ENCODE results near the gene EEF1AKMT3.
A peak's percentile ranks its signal among the peaks of the same experiment; 100 is the strongest.

Gene EEF1AKMT3

GRCh38 chr12:57765698-57766463 is 6.5 kb upstream of the EEF1AKMT3 start:
- H3K4me3 ChIP-seq (ENCODE audit: low read depth, low read length) = peak overlapping the region; percentile 9
- DNase-seq (ENCODE audit: low read depth) = no peak
- in situ Hi-C loops (cut with HindIII; ENCODE audit: low sequenced_read_pairs) = no loop called here
- TF ChIP-seq CTCF (IDR thresholded peaks at IDR 0.05; ENCODE audit: low read depth, low read length, missing control alignments) = no peak

GRCh38 chr12:57766464-57767304 is 5.7 kb upstream of the EEF1AKMT3 start, which contains the start of gene CYP27B1:
CYP27B1 (minus strand) TSS chr12:57767078; CDS start chr12:57767041, 37 bp downstream.
- in situ Hi-C loops (cut with HindIII; ENCODE audit: low sequenced_read_pairs) = no loop called here
- peak within 1 kb of the TSS; percentile 9 for H3K4me3 ChIP-seq (ENCODE audit: low read depth, low read length)
- no peak for TF ChIP-seq CTCF (IDR thresholded peaks at IDR 0.05; ENCODE audit: low read depth, low read length, missing control alignments)
- no peak for DNase-seq (ENCODE audit: low read depth)

GRCh38 chr12:57767305-57767698 is 5.1 kb upstream of the EEF1AKMT3 start:
- in situ Hi-C loops (cut with HindIII; ENCODE audit: low sequenced_read_pairs) = no loop called here
- DNase-seq (ENCODE audit: low read depth) = no peak
- no peak overlapping the region for H3K4me3 ChIP-seq (ENCODE audit: low read depth, low read length)
- TF ChIP-seq CTCF (IDR thresholded peaks at IDR 0.05; ENCODE audit: low read depth, low read length, missing control alignments) = no peak

- in situ Hi-C loops (cut with HindIII; ENCODE audit: low sequenced_read_pairs) = no loop called here
- no peak overlapping the region for H3K4me3 ChIP-seq (ENCODE audit: low read depth, low read length)
- DNase-seq (ENCODE audit: low read depth) = no peak
- TF ChIP-seq CTCF (IDR thresholded peaks at IDR 0.05; ENCODE audit: low read depth, low read length, missing control alignments) = no peak
Measured at GRCh38 chr12:57767876-57768275, 4.5 kb upstream of the EEF1AKMT3 start.

GRCh38 chr12:57769594-57769993 is 2.8 kb upstream of the EEF1AKMT3 start:
- TF ChIP-seq CTCF (IDR thresholded peaks at IDR 0.05; ENCODE audit: low read depth, low read length, missing control alignments) = no peak
- H3K4me3 ChIP-seq (ENCODE audit: low read depth, low read length) = no peak overlapping the region
- in situ Hi-C loops (cut with HindIII; ENCODE audit: low sequenced_read_pairs) = no loop called here

GRCh38 chr12:57770734-57771133 is 1.7 kb upstream of the EEF1AKMT3 start:
- in situ Hi-C loops (cut with HindIII; ENCODE audit: low sequenced_read_pairs) = no loop called here
- DNase-seq (ENCODE audit: low read depth) = no peak
- TF ChIP-seq CTCF (IDR thresholded peaks at IDR 0.05; ENCODE audit: low read depth, low read length, missing control alignments) = no peak
- no peak overlapping the region for H3K4me3 ChIP-seq (ENCODE audit: low read depth, low read length)

More at GRCh38 chr12:57769594-57769993, 2.8 kb upstream of the EEF1AKMT3 start:
- DNase-seq (ENCODE audit: low read depth) = no peak
